AG04450 (cell line): ENCODE measurements around the gene HKDC1. TPM values are rescaled to one million over a fixed set of nuclear protein-coding genes. Genes with fewer than 3 reads are reported as not detected.

Experiments used
- CTCF ChIA-PET: fragments of 300-600, 350-600 bp; formaldehyde crosslinking; extraction: SDS; loops from one replicate; lab custom pipeline; 2022; ENCODE audit warnings: antibody characterized with exemption, inconsistent platforms; lab: Charles Lee
- POLR2A ChIA-PET: fragments of 350-600 bp; formaldehyde crosslinking; extraction: SDS; loops from one replicate; lab custom pipeline; 2021; ENCODE audit warnings: antibody characterized with exemption, inconsistent platforms; lab: Yijun Ruan, JAX
- DNase-seq: peaks from one replicate; pipeline ENCODE4 v3.0.0-alpha.2; 2011; ENCODE audit warnings: low read depth, low spot score
- H3K27ac ChIP-seq: one replicate; pipeline ENCODE4 v1.5.1; 2012; ENCODE audit warnings: low read depth, low read length, control low read depth
- H3K27me3 ChIP-seq: one replicate; pipeline ENCODE4 v1.6.0; 2012; ENCODE audit warnings: low read length; ENCODE audit not compliant: control insufficient read depth, insufficient read depth
- H3K4me3 ChIP-seq: 2 replicates; pipeline ENCODE4 v1.5.1; 2011; ENCODE audit warnings: mild to moderate bottlenecking, low read depth, low read length, control low read depth
- H3K9me3 ChIP-seq: 2 replicates; pipeline ENCODE4 v1.5.1; 2012; ENCODE audit warnings: low read length; ENCODE audit not compliant: control insufficient read depth, insufficient read depth
- polyA plus RNA-seq: library from polyadenylated mRNA; depleted of rRNA; stranded (reverse); fragments of >200 nt; gene quantifications from 2 replicates; pipeline ENCODE4 v1.2.3, GENCODE V29; 2011
- TF ChIP-seq, protein P1 (sequence below): IDR thresholded peaks from 2 replicates; pipeline ENCODE4 v1.5.1; 2011; ENCODE audit warnings: low read depth, low read length, control low read depth, inconsistent platforms

HKDC1 gene
- polyA plus RNA-seq, 1 experiment: 0.47 TPM

DNA sequence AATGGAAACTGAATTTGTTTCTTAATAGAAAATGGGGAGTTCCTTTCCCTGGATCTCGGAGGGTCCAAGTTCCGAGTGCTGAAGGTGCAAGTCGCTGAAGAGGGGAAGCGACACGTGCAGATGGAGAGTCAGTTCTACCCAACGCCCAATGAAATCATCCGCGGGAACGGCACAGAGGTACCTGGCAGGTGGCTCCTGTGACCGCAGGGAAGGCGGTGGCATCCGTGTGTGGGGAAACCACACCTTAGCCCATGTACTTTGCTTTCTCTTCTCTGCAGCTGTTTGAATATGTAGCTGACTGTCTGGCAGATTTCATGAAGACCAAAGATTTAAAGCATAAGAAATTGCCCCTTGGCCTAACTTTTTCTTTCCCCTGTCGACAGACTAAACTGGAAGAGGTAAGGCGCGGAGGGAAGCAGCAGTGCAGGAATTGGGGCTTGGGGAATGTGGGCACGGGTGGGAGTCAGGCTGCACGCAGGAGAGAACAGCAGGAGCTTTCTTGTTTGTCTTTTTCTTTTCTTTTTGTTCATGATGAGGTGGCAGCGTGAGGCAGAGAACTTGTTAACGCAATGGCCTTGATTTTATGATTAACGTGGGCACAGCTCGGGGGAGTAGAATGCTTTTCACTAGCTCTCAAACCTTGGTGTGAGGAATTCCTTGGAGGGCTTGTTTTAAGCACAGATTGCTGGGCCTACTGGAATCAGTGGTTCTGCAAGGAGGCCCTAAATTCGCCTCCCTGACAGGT, 12.8 kb downstream of the HKDC1 start:
- no peak for DNase-seq
- H3K27me3 ChIP-seq: no peaks in the 10 kb centered on the region
- H3K9me3 ChIP-seq: no peaks in the 10 kb centered on the region
- H3K27ac ChIP-seq: no peak overlapping the region
- ChIA-PET POLR2A (no interaction called here), CTCF (interaction anchor here (1.6 to 2.4 kb wide), 2 partner anchors 160 to 176 kb away, joined by 7 to 9 read pairs; no protein-coding TSS in a partner anchor)
- TF ChIP-seq, protein P1, sequence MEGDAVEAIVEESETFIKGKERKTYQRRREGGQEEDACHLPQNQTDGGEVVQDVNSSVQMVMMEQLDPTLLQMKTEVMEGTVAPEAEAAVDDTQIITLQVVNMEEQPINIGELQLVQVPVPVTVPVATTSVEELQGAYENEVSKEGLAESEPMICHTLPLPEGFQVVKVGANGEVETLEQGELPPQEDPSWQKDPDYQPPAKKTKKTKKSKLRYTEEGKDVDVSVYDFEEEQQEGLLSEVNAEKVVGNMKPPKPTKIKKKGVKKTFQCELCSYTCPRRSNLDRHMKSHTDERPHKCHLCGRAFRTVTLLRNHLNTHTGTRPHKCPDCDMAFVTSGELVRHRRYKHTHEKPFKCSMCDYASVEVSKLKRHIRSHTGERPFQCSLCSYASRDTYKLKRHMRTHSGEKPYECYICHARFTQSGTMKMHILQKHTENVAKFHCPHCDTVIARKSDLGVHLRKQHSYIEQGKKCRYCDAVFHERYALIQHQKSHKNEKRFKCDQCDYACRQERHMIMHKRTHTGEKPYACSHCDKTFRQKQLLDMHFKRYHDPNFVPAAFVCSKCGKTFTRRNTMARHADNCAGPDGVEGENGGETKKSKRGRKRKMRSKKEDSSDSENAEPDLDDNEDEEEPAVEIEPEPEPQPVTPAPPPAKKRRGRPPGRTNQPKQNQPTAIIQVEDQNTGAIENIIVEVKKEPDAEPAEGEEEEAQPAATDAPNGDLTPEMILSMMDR: no peak
- H3K4me3 ChIP-seq: no peak overlapping the region

DNA sequence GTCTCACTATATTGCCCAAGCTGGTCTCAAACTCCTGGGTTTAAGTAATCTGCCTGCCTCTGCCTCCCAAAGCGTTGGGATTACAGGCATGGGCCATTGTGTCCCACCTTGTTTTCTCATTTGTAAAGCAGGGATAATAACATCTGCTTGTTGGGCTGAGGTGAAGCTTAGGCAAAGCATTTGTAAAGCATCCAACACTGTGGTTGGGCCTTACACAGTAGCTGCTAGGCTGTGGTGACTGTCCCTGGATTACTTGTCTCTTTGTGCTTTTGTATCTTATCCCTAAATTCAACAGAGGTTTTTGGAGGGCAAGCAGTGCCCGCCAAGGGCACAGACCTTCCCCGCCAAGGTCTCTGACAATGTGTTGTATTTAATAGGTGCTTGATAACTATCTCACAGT, 14.3 kb downstream of the HKDC1 start:
- no peaks in the 10 kb centered on the region for H3K27me3 ChIP-seq
- TF ChIP-seq, protein P1: no peak
- no peak overlapping the region for H3K27ac ChIP-seq
- no peak overlapping the region for H3K4me3 ChIP-seq
- CTCF ChIA-PET: interaction anchor here (0.6 kb wide), 1 partner anchor 273 kb away, joined by 3 read pairs; no protein-coding TSS in a partner anchor
- POLR2A ChIA-PET: no interaction called here
- DNase-seq: no peak
- no peaks in the 10 kb centered on the region for H3K9me3 ChIP-seq

DNA sequence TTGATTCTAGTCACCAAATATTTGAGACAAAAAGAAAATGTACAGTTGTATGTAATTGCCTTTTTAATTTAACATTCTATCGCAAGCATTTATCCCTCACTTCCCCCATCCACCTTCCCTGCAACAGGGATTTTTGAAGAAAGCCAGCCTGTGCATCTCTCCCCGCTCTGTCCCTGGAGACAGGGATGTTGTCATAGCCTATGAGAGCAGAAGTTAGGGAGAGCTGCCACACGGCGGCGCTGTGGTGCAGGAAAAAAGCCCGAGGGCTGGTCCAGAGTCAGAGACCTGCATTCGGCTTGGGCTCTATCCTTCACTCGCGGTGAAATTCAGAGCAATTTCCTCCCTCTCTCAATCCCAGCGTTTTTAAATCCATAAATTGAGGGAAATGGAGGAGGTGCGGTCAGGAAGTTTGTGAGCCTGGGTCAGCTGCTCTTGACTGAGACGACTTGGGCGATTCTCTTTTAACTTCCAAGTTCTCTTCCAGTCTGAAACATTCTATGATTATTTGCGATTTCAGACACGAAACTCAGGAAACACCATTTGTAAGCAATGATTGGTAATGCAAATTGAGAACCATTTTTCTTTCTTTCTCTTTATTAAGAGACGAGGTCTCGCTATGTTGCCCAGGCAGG, 17.5 kb downstream of the HKDC1 start:
- TF ChIP-seq, protein P1: peak; percentile 94
- ChIA-PET POLR2A (no interaction called here), CTCF (interaction anchor here (0.6 to 6.0 kb wide), 6 partner anchors 9 to 179 kb away, joined by 3 to 84 read pairs (median 4); partner anchors contain the start of gene TACR2)
- Histone ChIP-seq H3K4me3 (no peak overlapping the region), H3K27ac (no peak overlapping the region), H3K27me3 (peaks cover 3% of the 10 kb centered on the region), H3K9me3 (no peaks in the 10 kb centered on the region)
- DNase-seq: peak; percentile 36

DNA sequence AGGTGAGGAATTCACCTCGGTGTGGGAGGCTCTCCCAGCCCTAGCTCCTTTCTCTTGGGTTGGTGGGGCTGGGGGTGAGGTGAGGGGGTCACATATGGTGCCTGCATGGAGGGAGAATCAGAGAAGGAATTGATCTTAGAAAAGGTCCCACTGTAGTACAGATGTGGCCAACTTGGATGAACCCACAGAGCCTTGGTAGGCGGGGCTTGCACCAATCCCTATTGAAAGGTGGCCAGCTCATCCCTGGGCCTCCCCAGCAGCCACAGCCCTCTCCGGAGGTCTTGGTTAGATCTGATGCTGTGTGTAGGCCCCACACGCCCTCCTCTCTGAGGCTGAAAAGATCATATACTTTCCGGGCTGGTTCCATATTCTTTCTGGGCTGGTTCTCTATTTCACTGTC, 19.0 kb downstream of the HKDC1 start:
- TF ChIP-seq, protein P1: no peak
- no peak for DNase-seq
- no peak overlapping the region for H3K27ac ChIP-seq
- POLR2A ChIA-PET: interaction anchor here (1.3 kb wide), 1 partner anchor 153 kb away, joined by 4 read pairs; no protein-coding TSS in a partner anchor
- H3K9me3 ChIP-seq: no peaks in the 10 kb centered on the region
- no peak overlapping the region for H3K4me3 ChIP-seq
- CTCF ChIA-PET: interaction anchor here (0.5 to 6.0 kb wide), 10 partner anchors 8 to 270 kb away, joined by 3 to 84 read pairs (median 4); partner anchors contain the start of gene TACR2
- peaks cover 6% of the 10 kb centered on the region for H3K27me3 ChIP-seq
